Endothelial cell of umbilical vein (primary cell): Measurements from ENCODE around the gene ATP6V1F.

ENCODE experiments used
- CTCF ChIP-seq, 2 donors: IDR thresholded peaks; 1 replicate in 1 of 2; 2 replicates in 1 of 2; pipeline ENCODE4 v1.5.1; 2011; ENCODE audit warnings: low read length in 2 of 2, mild to moderate bottlenecking in 2 of 2, moderate library complexity in 2 of 2, control low read depth in 1 of 2, inconsistent platforms in 1 of 2, low read depth in 1 of 2; ENCODE audit not compliant: insufficient read depth in 1 of 2; ENCODE audit errors: extremely low read depth in 1 of 2
- EZH2 ChIP-seq: IDR thresholded peaks from 2 replicates; pipeline ENCODE4 v1.6.1; 2012; ENCODE audit warnings: borderline replicate concordance, low read depth, mild to moderate bottlenecking, moderate library complexity, low read length, inconsistent platforms; ENCODE audit not compliant: severe bottlenecking
- MAX ChIP-seq: IDR thresholded peaks from 2 replicates; pipeline ENCODE4 v1.6.1; 2011; ENCODE audit not compliant: insufficient read depth, insufficient read length
- POLR2AphosphoS5 ChIP-seq: IDR thresholded peaks from 2 replicates; pipeline ENCODE4 v1.6.1; 2012; ENCODE audit warnings: low read depth, mild to moderate bottlenecking, control low read depth, low read length, moderate library complexity; ENCODE audit not compliant: insufficient read depth

GRCh38 chr7:128879939-128880746 is 17.5 kb downstream of the ATP6V1F start:
- TF ChIP-seq POLR2AphosphoS5 (no peak), CTCF (IDR thresholded peaks at IDR 0.05; ENCODE audit: extremely low read depth in 1 of 2, insufficient read depth in 1 of 2, low read depth in 1 of 2, low read length in 2 of 2) (peak; percentile 71 to 83), MAX (no peak), EZH2 (no peak)
